ENCODE data around the gene ESR2.

DNA sequence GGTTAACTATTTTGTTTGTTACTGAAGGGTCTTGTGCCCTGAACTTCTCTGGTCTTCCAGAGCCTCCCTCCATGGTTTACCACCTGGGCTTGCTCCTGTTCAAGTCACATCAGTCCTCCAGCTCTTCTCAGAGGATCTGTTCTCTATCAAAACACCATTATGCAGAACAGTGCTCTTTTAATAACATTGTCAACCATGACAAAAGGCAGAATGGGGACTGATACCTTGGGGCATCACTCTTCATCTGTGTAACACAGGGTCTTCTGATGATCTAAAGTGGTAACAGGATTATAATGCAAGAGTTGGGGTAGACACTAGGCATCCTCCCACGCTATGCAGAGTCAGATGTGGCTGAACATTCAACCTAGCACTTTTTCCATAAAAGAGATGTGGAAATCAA, 38.4 kb downstream of the ESR2 start:
- TF ChIP-seq CTCF (IDR thresholded peaks at IDR 0.05) (no peak), EP300 (IDR thresholded peaks at IDR 0.05; ENCODE audit: low read depth) (no peak)

Data from transverse colon (tissue), 3 donors.